Testis (tissue), 3 donors: ENCODE results near the gene C7. TPM values are rescaled to one million over a fixed set of nuclear protein-coding genes. Genes with fewer than 3 reads are reported as not detected.

Source experiments
- DNase-seq: peaks from one replicate; pipeline ENCODE4 v3.0.0-alpha.2; 2019
- H3K27ac ChIP-seq, 2 donors: fragments of 200-600 bp; sonication (generic); one replicate each; pipeline ENCODE4 v1.5.1; 2019
- H3K27me3 ChIP-seq: fragments of 200-600 bp; sonication (generic); one replicate; pipeline ENCODE4 v1.5.1; 2019
- H3K36me3 ChIP-seq: fragments of 200-600 bp; sonication (generic); one replicate; pipeline ENCODE4 v1.5.1; 2017; ENCODE audit warnings: low read depth; ENCODE audit errors: missing control alignments
- H3K4me1 ChIP-seq: fragments of 200-600 bp; sonication (generic); one replicate; pipeline ENCODE4 v1.5.1; 2019
- H3K4me3 ChIP-seq, 2 donors: fragments of 200-600 bp; sonication (generic); one replicate each; pipeline ENCODE4 v1.5.1; 2017 to 2019
- H3K9me3 ChIP-seq: fragments of 200-600 bp; sonication (generic); one replicate; pipeline ENCODE4 v1.5.1; 2017
- POLR2A ChIP-seq: fragments of 450-650 bp; IDR thresholded peaks from one replicate; pipeline ENCODE4 v1.6.1; 2017; ENCODE audit warnings: antibody characterized with exemption, mild to moderate bottlenecking, moderate library complexity
- whole genome bisulfite sequencing, 2 donors: methylation state at CpG; one replicate each; pipeline ENCODE4 v1.1.5; 2018; 5-methylcytosine and 5-hydroxymethylcytosine counted together
- intact Hi-C: fragments of 100-400 bp; cut with DNase I; formaldehyde crosslinking; loops from one replicate; pipeline ENCODE4 v1.15.1; 2023; ENCODE audit warnings: low total_unique reads
- polyA plus RNA-seq: library from polyadenylated mRNA; stranded (reverse); fragments of 350-450 nt; fragmentation: Illumina TruSeq; extraction: RNeasy Lipid Tissue Mini Kit (QIAGEN cat#74804); gene quantifications from one replicate; pipeline ENCODE4 v1.2.3, GENCODE V29; 2014; ENCODE audit warnings: low read depth, low replicate concordance; ENCODE audit not compliant: insufficient read depth
- total RNA-seq, 2 donors: library from RNA; depleted of rRNA; stranded (reverse); fragments of >200 nt; gene quantifications; one replicate each; pipeline ENCODE4 v1.2.3, GENCODE V29; 2016
- TF ChIP-seq, protein P1 (sequence below), 3 experiments: fragments of 450-650 bp in 2 of 3; fragments of 200-600 bp in 1 of 3; sonication (generic) in 1 of 3; IDR thresholded peaks; one replicate each; pipeline ENCODE4 v1.5.1; 2016 to 2019; ENCODE audit warnings: antibody characterized with exemption in 3 of 3, mild to moderate bottlenecking in 2 of 3, moderate library complexity in 1 of 3

C7 gene
- total and polyA plus RNA-seq, 3 donors from 2014 or later = 147 to 330 (median 165) TPM

DNA sequence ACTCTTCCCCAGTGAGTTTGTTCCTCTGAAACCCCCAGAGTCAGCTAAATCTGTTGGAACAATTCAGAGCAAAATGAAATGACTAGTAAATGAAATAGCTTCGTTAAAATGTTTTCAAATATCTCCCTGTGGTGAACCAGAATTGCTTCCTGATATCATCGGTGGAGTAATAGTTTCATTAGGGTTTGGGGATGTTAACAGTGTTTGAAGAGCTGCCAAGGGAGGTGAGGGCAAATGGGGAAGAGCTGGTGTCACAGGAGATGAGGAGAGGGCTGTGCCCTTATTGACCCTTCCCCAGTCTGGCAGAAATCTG is 4.3 kb upstream of the C7 start:
- Histone ChIP-seq H3K27ac (peak overlapping the region; percentile 45 to 68), H3K9me3 (no peaks in the 10 kb centered on the region), H3K27me3 (no peaks in the 10 kb centered on the region), H3K4me1 (peaks cover 4% of the 10 kb centered on the region), H3K36me3 (no peaks in the 10 kb centered on the region), H3K4me3 (no peak overlapping the region)
- no peak for DNase-seq
- 29 to 30% methylated on average over 2 of the region's 2 CpGs for WGBS, 2 donors
- intact Hi-C loops = no loop called here
- TF ChIP-seq, protein P1, sequence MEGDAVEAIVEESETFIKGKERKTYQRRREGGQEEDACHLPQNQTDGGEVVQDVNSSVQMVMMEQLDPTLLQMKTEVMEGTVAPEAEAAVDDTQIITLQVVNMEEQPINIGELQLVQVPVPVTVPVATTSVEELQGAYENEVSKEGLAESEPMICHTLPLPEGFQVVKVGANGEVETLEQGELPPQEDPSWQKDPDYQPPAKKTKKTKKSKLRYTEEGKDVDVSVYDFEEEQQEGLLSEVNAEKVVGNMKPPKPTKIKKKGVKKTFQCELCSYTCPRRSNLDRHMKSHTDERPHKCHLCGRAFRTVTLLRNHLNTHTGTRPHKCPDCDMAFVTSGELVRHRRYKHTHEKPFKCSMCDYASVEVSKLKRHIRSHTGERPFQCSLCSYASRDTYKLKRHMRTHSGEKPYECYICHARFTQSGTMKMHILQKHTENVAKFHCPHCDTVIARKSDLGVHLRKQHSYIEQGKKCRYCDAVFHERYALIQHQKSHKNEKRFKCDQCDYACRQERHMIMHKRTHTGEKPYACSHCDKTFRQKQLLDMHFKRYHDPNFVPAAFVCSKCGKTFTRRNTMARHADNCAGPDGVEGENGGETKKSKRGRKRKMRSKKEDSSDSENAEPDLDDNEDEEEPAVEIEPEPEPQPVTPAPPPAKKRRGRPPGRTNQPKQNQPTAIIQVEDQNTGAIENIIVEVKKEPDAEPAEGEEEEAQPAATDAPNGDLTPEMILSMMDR (IDR thresholded peaks at IDR 0.05) = no peak
- TF ChIP-seq POLR2A = no peak

DNA sequence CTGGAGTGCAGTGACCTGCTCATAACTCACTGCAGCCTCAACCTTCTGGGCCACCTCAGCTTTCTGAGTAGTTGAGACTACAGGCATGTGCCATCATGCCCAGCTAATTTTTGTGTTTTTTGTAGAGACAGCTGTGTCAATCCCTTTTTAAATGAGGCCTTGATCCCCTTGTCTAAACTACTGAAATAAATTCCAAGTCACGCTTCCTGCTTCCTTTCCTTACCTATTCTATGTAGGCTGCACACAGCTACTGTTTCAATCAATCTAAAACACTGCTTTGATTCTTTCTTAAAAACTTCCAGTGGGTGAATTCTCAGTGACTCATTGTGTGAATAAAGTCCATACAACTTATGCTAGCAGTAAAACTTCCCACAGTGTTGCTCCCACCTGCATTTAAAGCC is 2.9 kb upstream of the C7 start:
- TF ChIP-seq POLR2A = no peak
- TF ChIP-seq, protein P1 (IDR thresholded peaks at IDR 0.05) = no peak
- intact Hi-C loops = no loop called here
- Histone ChIP-seq H3K27me3 (no peaks in the 10 kb centered on the region), H3K9me3 (no peaks in the 10 kb centered on the region), H3K36me3 (no peaks in the 10 kb centered on the region), H3K27ac (no peak overlapping the region), H3K4me3 (no peak overlapping the region), H3K4me1 (peaks cover 9% of the 10 kb centered on the region)
- DNase-seq = no peak
- WGBS, 2 donors = 86 to 94% methylated on average over 1 of the region's 1 CpG

DNA sequence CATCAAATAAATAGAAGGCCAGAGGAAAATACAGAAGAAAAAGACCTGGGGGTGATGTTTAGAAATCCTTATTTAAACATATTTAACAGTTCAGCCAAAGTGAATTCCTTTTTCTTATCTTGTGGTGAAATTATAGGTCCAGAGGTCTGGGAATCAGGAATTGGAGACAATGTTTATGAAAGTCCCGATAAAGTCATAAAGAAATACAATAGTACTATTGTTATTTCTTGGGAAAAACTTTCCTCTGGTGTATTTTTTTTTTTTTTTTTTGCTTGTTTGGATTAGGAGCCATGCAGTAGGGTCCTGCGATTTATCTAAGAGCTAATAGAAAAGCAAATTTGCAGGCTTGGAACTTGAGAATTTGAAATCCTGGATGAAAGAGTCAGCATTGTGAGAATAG is 426 bp downstream of the C7 start:
- intact Hi-C loops = no loop called here
- Histone ChIP-seq H3K27ac (peak overlapping the region; percentile 69 to 79), H3K27me3 (no peaks in the 10 kb centered on the region), H3K36me3 (no peaks in the 10 kb centered on the region), H3K9me3 (no peaks in the 10 kb centered on the region), H3K4me3 (peak overlapping the region in 1 of 2 donors; percentile 13), H3K4me1 (peaks cover 13% of the 10 kb centered on the region)
- 40% methylated on average over 2 of the region's 2 CpGs for WGBS, 2 donors
- no peak for DNase-seq
- TF ChIP-seq POLR2A = no peak
- TF ChIP-seq, protein P1 (IDR thresholded peaks at IDR 0.05) = no peak

DNA sequence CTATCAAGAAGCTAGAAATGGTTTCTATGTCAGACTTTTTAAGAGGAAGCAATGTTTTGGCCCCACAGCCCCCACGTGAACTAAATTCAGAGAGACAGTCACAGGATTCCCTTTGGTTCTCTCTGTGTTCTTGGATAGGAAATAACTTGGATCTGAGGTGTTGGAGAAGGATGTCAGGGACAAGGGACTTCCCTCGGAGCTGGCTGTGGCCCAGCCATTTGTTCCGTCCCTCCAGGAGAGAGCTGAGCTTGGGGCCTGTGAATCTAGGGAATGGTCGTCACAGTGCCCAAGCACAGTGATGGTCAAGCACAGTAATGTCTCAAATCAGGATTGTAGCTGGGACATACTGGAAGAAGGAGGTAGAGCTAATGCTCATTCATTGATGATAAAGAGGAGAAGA is 2.0 kb downstream of the C7 start:
- no peak for DNase-seq
- WGBS, 2 donors = 43 to 44% methylated on average over 4 of the region's 4 CpGs
- peak overlapping the region; percentile 71 to 79 for H3K27ac ChIP-seq
- H3K9me3 ChIP-seq = no peaks in the 10 kb centered on the region
- peak overlapping the region; percentile 6 to 13 for H3K4me3 ChIP-seq
- no peak for TF ChIP-seq POLR2A
- TF ChIP-seq, protein P1 (IDR thresholded peaks at IDR 0.05) = no peak
- H3K36me3 ChIP-seq = no peaks in the 10 kb centered on the region
- intact Hi-C loops = no loop called here
- H3K4me1 ChIP-seq = peaks cover 11% of the 10 kb centered on the region
- H3K27me3 ChIP-seq = no peaks in the 10 kb centered on the region

DNA sequence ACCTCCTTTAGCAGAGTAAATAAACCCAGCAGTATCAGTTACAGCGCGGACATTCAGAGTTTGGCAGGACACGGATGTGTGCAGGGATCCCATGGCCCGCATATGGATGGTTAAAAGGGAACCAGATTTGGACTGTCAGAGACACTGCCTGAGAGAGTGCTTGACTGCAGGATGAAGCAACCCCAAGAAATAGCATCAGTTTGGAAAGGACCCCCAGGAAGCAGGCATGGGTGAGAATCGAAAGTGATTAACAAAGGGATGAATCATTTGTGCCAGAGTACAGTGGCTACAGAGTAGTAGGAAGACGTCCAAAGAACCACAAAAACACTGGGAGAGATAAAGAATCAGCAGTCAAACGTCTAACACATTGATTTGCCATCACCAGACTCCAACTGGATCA is 5.5 kb downstream of the C7 start:
- no peaks in the 10 kb centered on the region for H3K27me3 ChIP-seq
- intact Hi-C loops = no loop called here
- DNase-seq = no peak
- H3K27ac ChIP-seq = peak overlapping the region; percentile 32 to 79
- WGBS, 2 donors = 21 to 43% methylated on average over 7 of the region's 7 CpGs
- TF ChIP-seq, protein P1 (IDR thresholded peaks at IDR 0.05) = no peak
- TF ChIP-seq POLR2A = no peak
- no peaks in the 10 kb centered on the region for H3K36me3 ChIP-seq
- H3K4me1 ChIP-seq = peaks cover 14% of the 10 kb centered on the region
- H3K4me3 ChIP-seq = no peak overlapping the region
- no peaks in the 10 kb centered on the region for H3K9me3 ChIP-seq
